Measurements from ENCODE around the gene FAM168A.

- no peak for TF ChIP-seq CTCF (IDR thresholded peaks at IDR 0.05; ENCODE audit: low read depth, low read length, missing input control)
- no peak for TF ChIP-seq MAX (IDR thresholded peaks at IDR 0.05)
- TF ChIP-seq JUND (IDR thresholded peaks at IDR 0.05), result no peak
- TF ChIP-seq SP1 (IDR thresholded peaks at IDR 0.05), result no peak
- TF ChIP-seq TAF1 (conservative IDR thresholded peaks at IDR 0.05), result no peak
- no peak for TF ChIP-seq FOXA1 (IDR thresholded peaks at IDR 0.05)
- TF ChIP-seq, protein P1, sequence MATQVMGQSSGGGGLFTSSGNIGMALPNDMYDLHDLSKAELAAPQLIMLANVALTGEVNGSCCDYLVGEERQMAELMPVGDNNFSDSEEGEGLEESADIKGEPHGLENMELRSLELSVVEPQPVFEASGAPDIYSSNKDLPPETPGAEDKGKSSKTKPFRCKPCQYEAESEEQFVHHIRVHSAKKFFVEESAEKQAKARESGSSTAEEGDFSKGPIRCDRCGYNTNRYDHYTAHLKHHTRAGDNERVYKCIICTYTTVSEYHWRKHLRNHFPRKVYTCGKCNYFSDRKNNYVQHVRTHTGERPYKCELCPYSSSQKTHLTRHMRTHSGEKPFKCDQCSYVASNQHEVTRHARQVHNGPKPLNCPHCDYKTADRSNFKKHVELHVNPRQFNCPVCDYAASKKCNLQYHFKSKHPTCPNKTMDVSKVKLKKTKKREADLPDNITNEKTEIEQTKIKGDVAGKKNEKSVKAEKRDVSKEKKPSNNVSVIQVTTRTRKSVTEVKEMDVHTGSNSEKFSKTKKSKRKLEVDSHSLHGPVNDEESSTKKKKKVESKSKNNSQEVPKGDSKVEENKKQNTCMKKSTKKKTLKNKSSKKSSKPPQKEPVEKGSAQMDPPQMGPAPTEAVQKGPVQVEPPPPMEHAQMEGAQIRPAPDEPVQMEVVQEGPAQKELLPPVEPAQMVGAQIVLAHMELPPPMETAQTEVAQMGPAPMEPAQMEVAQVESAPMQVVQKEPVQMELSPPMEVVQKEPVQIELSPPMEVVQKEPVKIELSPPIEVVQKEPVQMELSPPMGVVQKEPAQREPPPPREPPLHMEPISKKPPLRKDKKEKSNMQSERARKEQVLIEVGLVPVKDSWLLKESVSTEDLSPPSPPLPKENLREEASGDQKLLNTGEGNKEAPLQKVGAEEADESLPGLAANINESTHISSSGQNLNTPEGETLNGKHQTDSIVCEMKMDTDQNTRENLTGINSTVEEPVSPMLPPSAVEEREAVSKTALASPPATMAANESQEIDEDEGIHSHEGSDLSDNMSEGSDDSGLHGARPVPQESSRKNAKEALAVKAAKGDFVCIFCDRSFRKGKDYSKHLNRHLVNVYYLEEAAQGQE (IDR thresholded peaks at IDR 0.05), result no peak
- no peak for TF ChIP-seq YY1 (IDR thresholded peaks at IDR 0.05)
- TF ChIP-seq RAD21 (IDR thresholded peaks at IDR 0.05), result no peak
These were observed 32.0 kb upstream of the FAM168A start for GRCh38 chr11:73629907-73630306.

Data from liver (tissue), 3 donors.